HG03342 (cell line): ENCODE results near the gene MYCBP2.
"Not testable (repeated sequence)": the region's sequence is repeated elsewhere in the genome, so short reads cannot be mapped to it uniquely, and the experiment has no call there.

ENCODE experiments used
- ATAC-seq: cut with Tn5 transposase; IDR thresholded peaks from one replicate; pipeline ENCODE4 v1.9.1; 2021; ENCODE audit warnings: mild to moderate bottlenecking, moderate library complexity; ENCODE audit not compliant: unreplicated experiment

The MYCBP2 gene, protein sequence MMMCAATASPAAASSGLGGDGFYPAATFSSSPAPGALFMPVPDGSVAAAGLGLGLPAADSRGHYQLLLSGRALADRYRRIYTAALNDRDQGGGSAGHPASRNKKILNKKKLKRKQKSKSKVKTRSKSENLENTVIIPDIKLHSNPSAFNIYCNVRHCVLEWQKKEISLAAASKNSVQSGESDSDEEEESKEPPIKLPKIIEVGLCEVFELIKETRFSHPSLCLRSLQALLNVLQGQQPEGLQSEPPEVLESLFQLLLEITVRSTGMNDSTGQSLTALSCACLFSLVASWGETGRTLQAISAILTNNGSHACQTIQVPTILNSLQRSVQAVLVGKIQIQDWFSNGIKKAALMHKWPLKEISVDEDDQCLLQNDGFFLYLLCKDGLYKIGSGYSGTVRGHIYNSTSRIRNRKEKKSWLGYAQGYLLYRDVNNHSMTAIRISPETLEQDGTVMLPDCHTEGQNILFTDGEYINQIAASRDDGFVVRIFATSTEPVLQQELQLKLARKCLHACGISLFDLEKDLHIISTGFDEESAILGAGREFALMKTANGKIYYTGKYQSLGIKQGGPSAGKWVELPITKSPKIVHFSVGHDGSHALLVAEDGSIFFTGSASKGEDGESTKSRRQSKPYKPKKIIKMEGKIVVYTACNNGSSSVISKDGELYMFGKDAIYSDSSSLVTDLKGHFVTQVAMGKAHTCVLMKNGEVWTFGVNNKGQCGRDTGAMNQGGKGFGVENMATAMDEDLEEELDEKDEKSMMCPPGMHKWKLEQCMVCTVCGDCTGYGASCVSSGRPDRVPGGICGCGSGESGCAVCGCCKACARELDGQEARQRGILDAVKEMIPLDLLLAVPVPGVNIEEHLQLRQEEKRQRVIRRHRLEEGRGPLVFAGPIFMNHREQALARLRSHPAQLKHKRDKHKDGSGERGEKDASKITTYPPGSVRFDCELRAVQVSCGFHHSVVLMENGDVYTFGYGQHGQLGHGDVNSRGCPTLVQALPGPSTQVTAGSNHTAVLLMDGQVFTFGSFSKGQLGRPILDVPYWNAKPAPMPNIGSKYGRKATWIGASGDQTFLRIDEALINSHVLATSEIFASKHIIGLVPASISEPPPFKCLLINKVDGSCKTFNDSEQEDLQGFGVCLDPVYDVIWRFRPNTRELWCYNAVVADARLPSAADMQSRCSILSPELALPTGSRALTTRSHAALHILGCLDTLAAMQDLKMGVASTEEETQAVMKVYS (N-terminal part only)

DNA sequence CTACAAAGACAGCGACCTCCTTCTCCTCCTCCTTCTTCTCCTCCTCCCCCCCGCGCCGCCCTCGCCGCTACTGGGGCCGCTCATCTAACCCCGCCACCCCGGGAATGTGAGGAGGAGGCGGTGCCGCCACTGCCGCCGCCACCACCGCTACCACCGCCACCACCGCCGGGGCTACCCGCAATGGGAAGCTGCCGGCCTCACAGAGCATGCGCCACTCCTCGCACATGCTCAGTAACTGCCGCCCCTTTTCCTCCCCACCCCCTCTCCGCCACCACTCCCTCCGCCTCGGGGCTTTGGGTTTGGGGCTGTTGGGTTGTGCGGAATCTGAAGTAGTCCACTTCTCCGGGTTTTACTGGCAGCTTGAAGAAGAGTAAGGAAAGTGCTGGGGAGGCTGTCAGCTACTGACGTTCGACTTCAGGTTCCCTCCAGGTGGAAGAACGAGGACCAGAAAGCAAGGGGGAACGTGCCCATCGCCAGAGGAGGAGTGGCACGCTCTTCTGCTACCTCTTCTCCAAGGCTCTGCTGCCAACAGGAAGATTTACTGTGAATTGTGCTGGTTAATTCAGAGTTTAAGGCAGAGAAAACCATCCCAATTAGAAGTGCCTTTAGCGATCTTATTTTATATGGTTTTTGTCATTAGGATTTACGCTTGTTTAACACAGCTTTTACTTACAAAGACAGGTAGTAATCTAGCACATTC is at the start of gene MYCBP2:
MYCBP2 (minus strand) TSS at position 190 of the 700 bp plus-strand sequence. CDS start 319 bp downstream, outside the sequence.
- peak; percentile 47 for ATAC-seq

DNA sequence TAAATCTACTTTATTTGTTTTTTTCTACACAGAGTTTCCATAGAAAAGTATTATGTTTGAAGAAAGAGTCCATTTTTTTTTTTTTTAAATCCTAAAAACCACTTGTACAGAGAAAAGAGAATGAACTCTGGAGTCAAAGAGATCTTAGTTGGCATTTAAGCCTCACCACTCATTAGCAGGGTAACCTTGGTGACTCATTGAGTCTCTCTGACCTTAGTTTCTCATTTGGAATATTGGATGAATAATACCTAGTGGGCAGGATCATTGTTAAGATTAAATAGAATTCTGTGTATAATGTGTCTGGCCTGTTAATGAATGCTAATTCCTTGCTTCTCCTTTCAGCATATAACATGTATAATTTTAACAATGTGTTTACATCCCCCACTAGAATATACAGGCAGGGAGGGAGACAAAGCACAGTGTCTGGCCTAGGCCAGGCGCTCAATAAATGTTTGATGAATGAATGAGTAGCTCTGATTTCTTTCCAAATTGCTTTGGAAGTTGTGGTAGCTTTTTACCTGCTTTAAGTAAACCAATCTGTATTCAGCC is 48.7 kb upstream of the MYCBP2 start:
- no peak for ATAC-seq

DNA sequence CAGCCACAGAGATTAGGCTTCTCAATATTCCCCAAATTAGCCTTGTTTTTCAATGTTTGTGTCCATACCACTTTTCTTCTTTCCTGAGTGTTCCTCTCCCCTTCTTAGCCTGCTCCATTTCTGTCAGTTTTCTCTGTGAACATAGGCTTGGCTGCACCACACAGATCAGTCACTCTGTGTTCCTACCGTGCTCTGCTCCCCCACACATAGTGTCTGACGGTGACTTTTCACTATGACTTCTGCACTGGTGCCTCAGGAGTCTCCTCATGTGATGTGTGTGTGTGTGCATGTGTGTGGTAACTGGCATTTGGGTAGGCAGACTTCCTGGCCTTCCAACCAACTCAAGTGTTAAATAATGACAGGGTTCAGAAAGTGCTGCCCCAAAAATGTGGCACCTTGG is 47.9 kb upstream of the MYCBP2 start:
- no peak for ATAC-seq

DNA sequence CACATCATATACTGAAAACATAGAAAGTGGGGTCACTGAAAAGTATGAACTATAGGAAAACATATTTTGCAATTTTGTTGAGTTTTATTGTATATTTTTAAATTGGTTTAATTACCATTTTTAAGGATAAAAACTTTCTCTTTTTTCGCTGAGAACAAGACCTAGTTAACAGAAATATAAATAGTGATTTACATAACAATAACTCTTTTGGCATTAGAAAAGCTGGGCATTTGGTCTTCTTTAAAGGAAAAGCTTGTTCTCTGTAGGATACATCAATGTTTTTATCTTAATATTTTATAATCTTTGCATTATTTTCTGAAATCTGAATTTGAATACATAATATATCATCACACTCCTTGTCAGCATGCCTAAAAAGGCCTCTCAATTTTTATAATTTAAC is 47.4 kb upstream of the MYCBP2 start:
- no peak for ATAC-seq

DNA sequence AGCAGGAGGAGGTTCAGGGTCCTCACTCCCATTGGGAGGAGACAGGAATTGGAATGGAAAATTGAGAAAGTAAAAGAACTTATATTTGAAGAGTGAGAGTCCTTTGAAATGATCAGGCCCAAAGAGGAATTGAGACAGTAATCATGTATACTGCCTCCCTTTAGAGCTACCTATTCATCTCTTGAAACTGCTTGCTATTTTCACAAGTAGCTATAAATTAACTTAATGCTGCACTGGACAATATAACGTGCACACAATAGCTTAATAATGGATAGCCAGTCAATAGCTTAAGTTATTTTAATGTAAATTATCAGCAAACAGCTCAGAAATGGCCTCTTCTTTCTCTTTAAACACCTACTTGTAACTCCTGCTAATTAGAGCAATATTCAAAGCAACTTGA is 46.6 kb upstream of the MYCBP2 start:
- no peak for ATAC-seq

DNA sequence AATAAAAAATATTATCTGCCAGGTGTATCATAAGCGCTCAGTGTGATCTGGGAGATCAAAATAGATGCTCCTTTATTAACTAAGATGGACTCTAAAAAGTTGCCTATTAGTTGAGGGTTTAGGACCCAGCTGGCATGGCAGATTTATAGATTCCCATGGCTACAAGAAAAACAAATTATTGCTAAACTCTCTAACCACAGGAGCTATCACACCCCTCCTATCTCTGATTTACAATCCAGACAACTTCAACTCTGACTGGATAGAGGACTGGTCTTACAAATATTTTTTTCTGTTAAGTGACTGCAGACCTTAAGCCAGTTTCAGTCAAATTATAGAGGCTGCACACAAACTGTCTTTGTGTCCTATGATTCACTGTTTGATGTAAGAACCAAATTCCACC is 45.4 kb upstream of the MYCBP2 start:
- ATAC-seq: no peak

DNA sequence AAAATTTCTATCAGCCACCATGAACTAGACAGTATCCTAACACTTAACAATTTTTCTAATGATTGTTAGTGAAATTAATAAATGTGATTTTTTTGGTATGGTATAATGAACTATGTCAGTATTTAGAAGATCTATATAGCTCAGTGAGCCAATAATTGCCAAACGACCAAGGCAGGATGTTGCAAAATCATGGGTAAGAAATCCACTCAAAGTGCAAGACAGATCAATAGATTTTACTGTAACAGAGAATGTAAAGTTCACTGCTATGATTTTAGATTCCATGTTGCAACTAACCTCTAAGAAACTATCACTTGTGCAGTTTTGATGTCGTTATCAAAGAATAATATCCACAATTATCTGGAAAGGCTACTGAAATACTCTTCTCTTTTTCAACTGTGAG is 44.0 kb upstream of the MYCBP2 start:
- ATAC-seq: no peak

DNA sequence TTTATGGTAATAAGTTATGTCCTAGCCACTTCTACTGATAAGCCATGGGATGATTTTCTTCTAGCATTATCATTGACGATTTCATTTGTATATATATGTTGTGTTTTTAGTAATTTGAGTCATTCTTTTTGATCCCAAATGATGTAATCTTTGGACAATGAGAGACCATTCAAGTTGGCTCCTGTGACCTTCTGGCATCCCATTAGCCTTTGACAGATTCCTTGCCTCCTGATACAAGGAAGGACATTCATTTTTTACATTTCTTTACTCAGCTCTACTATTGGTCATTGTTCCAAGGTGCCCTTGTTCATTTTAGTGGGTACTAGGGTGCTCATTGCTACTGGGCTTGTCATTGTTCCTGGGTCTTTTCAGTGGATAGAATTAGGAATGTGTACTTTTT is 35.3 kb upstream of the MYCBP2 start:
- ATAC-seq: no peak

DNA sequence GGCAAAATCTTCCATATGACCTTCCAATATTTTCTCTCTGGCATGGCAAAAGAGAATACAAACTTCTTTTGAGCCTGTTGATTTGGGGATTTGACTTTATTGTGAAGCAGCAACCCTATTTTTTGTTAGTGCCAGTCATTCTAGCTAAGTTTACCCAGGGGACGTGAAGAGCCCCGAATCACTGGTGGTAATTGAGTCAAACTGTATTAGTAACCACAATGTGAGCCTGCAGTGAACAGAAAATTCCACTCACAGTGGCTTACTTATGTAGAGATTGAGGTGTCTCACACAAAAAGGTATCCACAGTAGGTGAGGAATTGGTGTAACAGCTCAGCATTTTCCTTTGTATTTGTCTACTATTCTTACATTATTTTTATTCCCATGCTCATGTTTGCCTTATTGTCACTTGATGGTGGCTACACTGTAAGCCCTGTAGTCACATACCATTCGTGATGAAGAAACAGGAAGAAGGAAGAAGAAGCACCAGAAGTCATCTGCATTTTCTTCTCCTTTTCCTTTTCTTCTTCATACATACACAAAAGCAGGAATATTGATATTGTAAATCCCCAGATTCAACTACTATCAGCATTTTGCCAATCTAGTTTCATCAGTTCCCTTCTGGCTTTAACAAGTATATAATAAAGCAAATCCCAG is 33.3 kb upstream of the MYCBP2 start:
- ATAC-seq: peak; percentile 55

DNA sequence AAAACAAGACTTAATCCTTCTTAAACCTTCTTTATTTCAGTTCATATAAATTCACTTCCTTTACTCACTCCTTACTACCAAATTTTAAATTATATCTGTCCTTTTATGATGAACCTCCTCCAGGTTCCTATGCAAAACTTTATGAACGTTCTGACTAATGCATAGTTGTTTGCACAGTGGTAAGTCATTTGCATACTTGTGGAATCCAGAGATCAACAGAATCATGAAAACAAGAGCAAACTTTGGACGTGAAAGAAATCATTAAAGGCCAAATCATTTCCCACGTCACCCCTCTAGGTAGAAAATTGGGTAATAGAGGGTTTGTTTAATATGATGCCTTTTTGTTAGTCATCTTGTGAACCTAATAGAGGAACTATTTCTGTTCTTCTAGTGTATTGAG is 32.3 kb upstream of the MYCBP2 start:
- ATAC-seq: no peak

DNA sequence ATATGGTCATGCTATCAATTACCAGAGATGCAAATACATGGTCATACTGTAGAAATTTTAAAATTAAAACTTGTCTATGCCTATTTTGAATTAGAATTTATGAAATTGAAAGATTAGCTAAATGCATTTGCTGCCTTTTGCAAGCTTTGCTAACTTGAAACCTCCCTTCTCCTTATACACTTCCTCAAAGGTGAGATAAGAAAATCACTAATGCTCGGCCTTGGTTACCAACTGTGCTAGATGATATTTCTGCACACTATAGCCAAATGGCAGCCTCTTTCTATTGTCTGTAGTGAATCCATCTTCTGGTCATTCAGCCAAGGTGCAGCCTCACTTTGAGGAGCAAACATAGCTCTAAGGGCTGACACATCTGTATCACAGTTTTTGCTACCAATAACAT is 31.1 kb upstream of the MYCBP2 start:
- ATAC-seq: no peak

DNA sequence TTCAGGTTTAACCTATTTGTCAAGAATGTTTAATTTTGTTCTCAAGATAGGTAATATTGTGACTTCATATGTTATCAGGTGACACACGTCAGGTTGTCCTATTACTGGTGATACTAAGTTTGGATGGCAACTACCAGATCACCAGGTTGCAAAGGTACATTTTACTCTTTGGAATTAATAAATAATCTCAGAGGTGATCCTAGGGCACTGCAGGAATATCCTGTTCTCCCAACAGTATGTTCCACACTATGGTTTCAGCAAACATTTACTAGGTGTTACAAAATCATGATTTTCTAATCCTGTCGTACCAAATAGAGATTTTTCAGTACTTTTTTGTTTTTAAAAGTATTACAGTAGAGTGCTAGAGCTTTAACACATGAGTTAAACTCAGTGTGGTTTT is 29.3 kb upstream of the MYCBP2 start:
- no peak for ATAC-seq

DNA sequence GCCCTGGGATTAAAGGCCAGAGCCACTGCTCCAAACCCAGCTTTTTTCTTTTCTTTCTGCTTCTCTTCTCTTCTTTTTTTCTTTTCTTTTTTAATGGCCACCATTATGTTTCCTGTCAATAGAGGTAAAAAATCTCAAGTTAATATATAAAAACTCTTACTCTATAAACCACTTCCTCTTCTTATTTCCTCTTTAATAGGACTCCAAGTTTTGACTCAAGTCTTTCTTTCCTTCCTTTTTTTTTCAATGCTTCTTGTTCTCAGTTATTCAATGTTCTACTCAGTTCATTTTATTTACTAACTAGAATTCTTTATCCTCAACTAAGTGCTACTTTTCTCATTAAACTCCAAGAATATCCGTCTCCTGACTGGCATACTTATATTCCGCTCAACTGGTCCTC is 27.1 kb upstream of the MYCBP2 start:
- peak; percentile 79 for ATAC-seq

DNA sequence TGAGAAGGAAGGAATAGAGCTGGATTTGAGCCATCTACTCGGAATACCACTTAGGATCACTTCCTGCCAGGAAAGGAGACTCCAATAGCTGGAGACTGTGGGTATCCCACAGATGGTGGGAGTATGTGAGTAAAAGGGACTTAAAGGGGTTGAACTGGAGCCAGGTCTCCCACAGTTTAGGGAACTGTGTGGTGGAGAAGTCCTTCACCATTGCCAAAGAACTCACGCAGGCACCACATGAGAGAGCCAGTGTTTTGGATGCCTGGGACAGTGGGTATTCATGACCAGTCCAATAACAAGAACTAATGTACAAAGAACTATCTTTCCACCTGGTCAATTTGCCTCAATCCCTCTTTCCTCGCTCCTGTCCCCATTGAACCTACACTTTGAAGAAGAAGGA is 24.4 kb upstream of the MYCBP2 start:
- ATAC-seq: no peak

DNA sequence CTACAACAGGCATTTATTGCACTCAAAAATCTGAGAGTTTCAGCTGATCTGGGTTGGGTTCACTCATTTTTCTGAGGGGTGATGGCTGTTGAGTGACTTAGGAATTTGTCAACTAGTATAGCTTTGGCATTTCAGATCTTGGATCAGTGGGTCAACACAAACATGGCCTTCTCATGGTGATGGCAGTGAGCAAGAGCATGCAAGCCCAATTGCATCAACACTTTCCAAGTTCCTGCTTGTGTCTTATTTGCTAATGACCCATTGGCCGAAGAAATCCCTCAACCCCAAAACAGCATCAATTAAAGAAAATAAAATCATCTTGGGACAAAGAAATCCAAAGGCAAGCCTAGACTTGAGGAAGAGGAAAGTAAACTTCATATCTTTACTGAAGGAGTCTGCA is 23.9 kb upstream of the MYCBP2 start:
- ATAC-seq: no peak

DNA sequence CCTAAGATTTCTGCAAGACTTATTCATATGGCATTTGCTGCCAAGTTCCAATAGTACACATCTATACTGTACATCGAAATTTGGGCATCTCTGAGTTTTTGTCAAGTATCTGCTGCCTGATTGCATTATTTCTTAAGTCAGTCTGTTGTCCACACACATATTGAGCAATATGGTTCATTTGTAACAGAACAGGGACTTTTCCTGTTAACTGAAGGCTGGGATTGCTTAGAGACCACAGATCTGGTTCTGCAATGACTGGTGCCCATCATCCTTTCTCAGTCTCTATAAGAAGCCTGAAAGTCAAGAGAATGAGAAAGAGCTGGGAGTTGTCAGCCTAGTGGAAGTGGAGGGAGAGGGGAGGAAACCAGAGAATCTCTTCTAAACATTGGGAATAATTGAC is 22.5 kb upstream of the MYCBP2 start:
- ATAC-seq: no peak

DNA sequence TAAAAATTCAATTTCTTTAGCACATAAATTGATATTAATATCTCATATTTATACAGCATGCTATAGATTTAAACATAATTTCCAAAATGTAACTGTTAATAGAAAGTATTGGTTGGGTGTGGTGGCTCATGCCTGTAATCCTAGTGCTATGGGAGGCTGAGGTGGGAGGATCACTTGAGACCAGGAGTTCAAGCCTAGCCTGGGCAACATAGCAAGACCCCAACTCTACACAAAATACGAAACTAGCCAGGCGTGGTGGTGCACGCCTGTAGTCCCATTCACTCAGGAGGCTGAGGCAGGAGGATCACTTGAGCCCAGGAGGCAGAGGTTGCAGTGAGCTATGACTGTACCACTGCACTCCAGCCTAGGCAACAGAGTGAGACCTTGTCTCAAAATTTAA is 20.5 kb upstream of the MYCBP2 start:
- ATAC-seq: not testable (repeated sequence)

DNA sequence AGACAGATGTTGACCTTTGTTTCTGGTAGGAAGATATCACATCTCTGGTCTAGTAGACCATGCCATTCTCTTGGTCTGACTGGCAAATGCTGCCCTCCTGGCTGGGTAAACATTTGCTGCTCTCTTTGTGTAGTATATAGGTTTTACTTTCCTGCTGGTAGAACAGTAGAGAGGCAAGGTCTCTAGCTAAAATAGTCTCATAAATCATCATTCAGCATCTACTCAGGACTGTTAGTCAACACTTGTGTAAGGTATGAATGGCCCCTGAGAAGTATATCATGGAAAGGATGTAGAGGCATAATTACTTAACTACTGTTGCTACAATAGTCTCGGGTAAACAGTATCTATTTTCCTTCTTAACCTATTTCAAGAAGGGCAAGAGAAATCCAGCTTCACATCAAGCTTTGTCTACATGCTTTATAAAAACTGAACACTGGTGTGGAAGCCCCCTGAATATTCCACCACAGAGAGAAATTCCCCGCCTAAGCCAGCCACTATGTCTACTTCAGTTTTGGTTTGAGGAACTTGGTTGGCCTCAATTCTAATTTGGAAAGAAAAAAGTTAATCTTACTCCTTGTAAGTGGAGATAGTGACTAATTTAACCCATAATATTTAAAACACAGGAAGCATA is 18.4 kb upstream of the MYCBP2 start:
- peak; percentile 77 for ATAC-seq

DNA sequence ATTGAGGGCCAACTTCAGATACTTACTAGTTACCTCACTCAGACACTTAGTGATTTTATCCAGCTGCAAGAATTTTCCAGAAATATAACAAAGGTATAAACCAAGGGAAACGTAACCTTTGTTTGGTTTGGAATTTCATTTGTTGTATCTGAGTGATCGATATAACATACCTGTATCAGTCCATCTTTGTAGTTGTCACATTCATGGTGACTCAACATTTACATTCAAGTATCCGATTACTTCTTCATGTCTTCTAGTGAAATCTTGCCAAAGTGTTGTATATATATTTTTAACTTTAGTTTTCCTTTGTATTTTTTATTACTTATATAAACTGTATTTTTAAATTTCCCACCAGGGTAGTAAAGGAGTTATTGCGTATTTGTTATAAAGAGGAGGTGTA is 16.9 kb upstream of the MYCBP2 start:
- no peak for ATAC-seq
